Purkinje cell (primary cell): ENCODE results near the gene SV2A. TPM values are rescaled to one million over a fixed set of nuclear protein-coding genes. Genes with fewer than 3 reads are reported as not detected.

ENCODE experiments used
- polyA plus RNA-seq: library from polyadenylated mRNA; unstranded; fragments of >200 nt; fragmentation: Nextera tagmentation; gene quantifications from 2 replicates; pipeline ENCODE4 v1.2.1, GENCODE V29; 2014

The SV2A gene, protein sequence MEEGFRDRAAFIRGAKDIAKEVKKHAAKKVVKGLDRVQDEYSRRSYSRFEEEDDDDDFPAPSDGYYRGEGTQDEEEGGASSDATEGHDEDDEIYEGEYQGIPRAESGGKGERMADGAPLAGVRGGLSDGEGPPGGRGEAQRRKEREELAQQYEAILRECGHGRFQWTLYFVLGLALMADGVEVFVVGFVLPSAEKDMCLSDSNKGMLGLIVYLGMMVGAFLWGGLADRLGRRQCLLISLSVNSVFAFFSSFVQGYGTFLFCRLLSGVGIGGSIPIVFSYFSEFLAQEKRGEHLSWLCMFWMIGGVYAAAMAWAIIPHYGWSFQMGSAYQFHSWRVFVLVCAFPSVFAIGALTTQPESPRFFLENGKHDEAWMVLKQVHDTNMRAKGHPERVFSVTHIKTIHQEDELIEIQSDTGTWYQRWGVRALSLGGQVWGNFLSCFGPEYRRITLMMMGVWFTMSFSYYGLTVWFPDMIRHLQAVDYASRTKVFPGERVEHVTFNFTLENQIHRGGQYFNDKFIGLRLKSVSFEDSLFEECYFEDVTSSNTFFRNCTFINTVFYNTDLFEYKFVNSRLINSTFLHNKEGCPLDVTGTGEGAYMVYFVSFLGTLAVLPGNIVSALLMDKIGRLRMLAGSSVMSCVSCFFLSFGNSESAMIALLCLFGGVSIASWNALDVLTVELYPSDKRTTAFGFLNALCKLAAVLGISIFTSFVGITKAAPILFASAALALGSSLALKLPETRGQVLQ
- 61.6 and 65.2 TPM in 2 replicates for polyA plus RNA-seq

DNA sequence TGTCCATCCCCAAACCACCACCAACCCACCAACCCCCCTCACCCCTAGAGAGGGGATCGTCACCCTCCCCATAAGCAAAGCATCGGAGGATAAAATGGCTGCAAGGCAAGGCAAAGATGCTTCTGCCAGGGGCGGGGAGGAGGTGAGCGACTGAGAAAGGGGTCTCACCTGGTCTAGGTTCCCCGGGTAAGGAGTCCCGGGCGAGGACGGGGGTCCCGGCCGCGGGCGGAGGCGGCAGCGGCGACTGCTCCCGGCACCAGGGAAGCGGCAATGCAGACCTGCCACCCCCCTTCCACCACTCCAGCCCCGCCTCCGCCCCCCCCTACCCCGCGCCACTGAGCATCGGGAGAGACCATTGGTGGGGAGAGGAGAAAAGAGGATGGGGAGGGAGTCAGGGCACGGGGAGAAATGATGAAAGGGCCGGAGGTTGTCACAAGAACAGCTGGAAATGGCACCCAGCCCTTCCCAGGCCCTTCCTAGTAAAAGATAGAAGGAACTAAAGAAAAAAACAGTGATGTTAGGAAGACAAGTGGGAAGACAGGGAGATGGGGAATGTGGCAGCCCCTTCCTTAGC is at the start of gene SV2A:
Gene SV2A, minus strand, starts transcription at position 274 of the 574 bp plus-strand sequence. CDS start 4,004 bp downstream, outside the sequence.

GRCh38 chr1:149936170-149936991 is 18.7 kb upstream of the SV2A start, which contains the start of gene MTMR11:
Gene MTMR11, minus strand, starts transcription at chr1:149936879. Its CDS starts 232 bp downstream, at chr1:149936647.

DNA sequence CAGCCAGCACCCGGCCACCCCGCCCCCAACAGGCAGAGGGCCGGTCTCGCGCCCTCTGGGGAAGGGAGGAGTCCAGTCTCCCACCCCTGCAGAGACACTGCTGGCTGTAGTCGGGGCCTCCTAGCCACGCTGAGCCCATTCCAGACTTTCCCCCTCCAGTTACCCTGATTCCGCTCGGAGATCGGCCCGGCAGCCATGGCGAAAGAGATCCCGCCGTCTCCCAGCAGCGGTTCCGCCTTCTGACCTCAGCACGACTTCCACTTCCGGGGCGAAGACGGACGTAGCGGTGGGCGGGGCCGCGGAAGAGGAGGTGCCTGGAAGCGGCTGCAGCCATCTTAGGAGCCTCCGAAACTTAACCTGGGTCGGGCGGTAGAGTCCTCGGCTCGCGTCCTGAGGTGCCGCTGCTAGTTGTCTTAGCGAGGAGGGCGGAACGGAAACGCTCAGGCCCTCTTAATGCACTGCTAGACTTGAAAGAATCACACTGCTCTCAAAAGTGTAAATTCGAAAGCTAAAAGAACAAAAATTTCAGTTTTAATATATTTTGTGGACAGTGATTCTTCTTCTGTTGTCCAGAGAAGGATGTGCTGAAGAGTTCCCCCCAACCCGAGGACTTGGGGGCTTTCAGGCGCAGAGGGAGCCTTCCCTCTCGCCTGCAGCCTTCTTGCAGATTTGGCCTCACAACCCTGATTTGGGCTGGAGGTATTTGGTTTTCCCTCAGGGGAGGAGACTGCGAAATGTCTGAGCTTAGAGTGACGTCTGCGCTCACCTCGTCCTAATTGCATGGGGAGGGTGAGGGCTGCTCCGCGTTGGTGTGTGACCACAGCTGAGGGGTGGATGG is 10.1 kb upstream of the SV2A start, which contains the start of gene SF3B4:
Gene SF3B4, minus strand, starts transcription at position 241 of the 838 bp plus-strand sequence. Its CDS starts 44 bp downstream, at position 197.

DNA sequence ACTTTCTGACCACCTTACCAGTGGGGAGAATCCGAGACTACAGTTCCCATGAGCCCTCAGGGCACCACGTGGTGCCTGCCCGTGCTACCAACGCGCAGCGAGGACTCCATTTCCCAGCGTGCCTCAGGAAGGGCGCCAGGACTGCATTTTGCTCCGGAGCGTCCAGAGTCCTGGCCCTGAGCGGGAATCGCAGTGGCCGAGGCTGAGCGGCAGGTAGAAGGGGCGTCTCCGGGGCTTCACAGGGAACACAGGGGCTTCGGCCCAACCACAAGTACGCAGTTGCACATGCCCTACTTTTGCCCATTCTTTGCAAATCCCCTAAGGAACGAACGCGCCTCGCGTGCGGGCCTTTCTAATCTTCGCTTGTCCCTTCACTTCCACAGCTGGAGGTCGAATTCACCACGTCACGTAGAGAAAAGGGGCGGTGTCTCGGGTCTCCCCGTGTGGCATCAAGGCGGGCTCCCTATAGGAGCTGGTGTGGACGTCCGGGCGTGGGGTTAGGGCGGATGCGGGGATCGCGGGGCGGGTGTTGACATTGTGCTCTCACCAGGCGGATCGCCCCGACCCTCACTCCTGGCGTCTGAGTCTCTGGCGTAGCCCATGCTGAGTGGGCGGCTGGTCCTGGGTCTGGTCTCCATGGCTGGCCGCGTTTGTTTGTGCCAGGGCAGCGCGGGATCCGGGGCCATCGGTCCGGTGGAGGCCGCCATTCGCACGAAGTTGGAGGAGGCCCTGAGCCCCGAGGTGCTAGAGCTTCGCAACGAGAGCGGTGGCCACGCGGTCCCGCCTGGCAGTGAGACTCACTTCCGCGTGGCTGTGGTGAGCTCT is 18.0 kb downstream of the SV2A start, which contains the start of gene BOLA1:
Gene BOLA1, plus strand, starts transcription at position 109 of the 825 bp plus-strand sequence. Its CDS starts 492 bp downstream, at position 601.

Other genes starting within 250 kb of the SV2A start
- 0.71 TPM in 1 of 2 replicates, not detected in the other for gene FCGR1A, start 135.2 kb downstream of the SV2A start, polyA plus RNA-seq
- 2.4 and 8.4 TPM in 2 replicates for gene BOLA1, start 18.3 kb downstream of the SV2A start, polyA plus RNA-seq
- gene SF3B4, start 10.0 kb upstream of the SV2A start, polyA plus RNA-seq = 6.4 and 9.4 TPM in 2 replicates
- gene MTMR11, start 19.0 kb upstream of the SV2A start, polyA plus RNA-seq = 2.3 and 2.7 TPM in 2 replicates
- gene OTUD7B, start 92.9 kb upstream of the SV2A start, polyA plus RNA-seq = 3.5 and 3.9 TPM in 2 replicates
- gene VPS45, start 149.9 kb upstream of the SV2A start, polyA plus RNA-seq = 76.2 and 84.4 TPM in 2 replicates
- 2.7 and 2.8 TPM in 2 replicates for gene PLEKHO1, start 232.1 kb upstream of the SV2A start, polyA plus RNA-seq